HepG2 (cell line): ENCODE measurements around the gene OPA3. TPM values are rescaled to one million over a fixed set of nuclear protein-coding genes. Genes with fewer than 3 reads are reported as not detected.

Source experiments
- ARNT2 ChIP-seq: sonication (generic); formaldehyde crosslinking; IDR thresholded peaks from 2 replicates; pipeline ENCODE4 v1.8.0; 2022; ENCODE audit warnings: mild to moderate bottlenecking, low read depth, missing genetic modification reagents, moderate library complexity
- ARNTL ChIP-seq: sonication (generic); formaldehyde crosslinking; IDR thresholded peaks from 2 replicates; pipeline ENCODE4 v1.4.0; 2020; ENCODE audit warnings: mild to moderate bottlenecking, missing genetic modification reagents
- CEBPG ChIP-seq: IDR thresholded peaks from 2 replicates; pipeline ENCODE4 v1.6.1; 2016
- GABPB1 ChIP-seq: IDR thresholded peaks from 2 replicates; pipeline ENCODE4 v1.6.1; 2016; ENCODE audit warnings: mild to moderate bottlenecking, missing genetic modification reagents, moderate library complexity, missing compliant biosample characterization
- HBP1 ChIP-seq: IDR thresholded peaks from 2 replicates; pipeline ENCODE4 v1.6.1; 2016; ENCODE audit warnings: low read depth, control low read depth
- HOXA3 ChIP-seq: sonication (generic); formaldehyde crosslinking; IDR thresholded peaks from 2 replicates; pipeline ENCODE4 v1.5.0; 2020; ENCODE audit warnings: missing genetic modification reagents
- NFKBIZ ChIP-seq: IDR thresholded peaks from 2 replicates; pipeline ENCODE4 v1.6.1; 2018; ENCODE audit warnings: missing genetic modification reagents, missing compliant biosample characterization
- ONECUT2 ChIP-seq: sonication (generic); formaldehyde crosslinking; IDR thresholded peaks from 2 replicates; pipeline ENCODE4 v1.4.0; 2020; ENCODE audit warnings: missing genetic modification reagents
- SAP130 ChIP-seq: IDR thresholded peaks from 2 replicates; pipeline ENCODE4 v1.6.1; 2016; ENCODE audit warnings: low read depth
- SOX13 ChIP-seq, 3 experiments: fragments of 450-650 bp in 1 of 3; sonication (generic) in 1 of 3; formaldehyde crosslinking in 1 of 3; IDR thresholded peaks in 2 of 3; conservative IDR thresholded peaks in 1 of 3; 2 replicates each; pipeline versions ENCODE4 v1.5.0 to v1.6.1; 2016 to 2020; ENCODE audit warnings: antibody characterized with exemption in 1 of 3, mild to moderate bottlenecking in 1 of 3, missing compliant biosample characterization in 1 of 3, missing genetic modification reagents in 1 of 3, moderate library complexity in 1 of 3
- SP4 ChIP-seq: sonication (generic); formaldehyde crosslinking; IDR thresholded peaks from 2 replicates; pipeline ENCODE4 v1.8.1; 2023; ENCODE audit warnings: mild to moderate bottlenecking, missing genetic modification reagents
- SRSF1 ChIP-seq: fragments of 200-400 bp; formaldehyde crosslinking; optimal IDR thresholded peaks from 2 replicates; pipeline ENCODE3; 2017; ENCODE audit warnings: mild to moderate bottlenecking, low read depth, low read length, moderate library complexity
- TARDBP ChIP-seq: sonication (generic); formaldehyde crosslinking; IDR thresholded peaks from 2 replicates; pipeline ENCODE4 v1.8.0; 2022; ENCODE audit warnings: mild to moderate bottlenecking, missing genetic modification reagents
- ZFY ChIP-seq: sonication (generic); formaldehyde crosslinking; IDR thresholded peaks from 2 replicates; pipeline ENCODE4 v1.4.0; 2020; ENCODE audit warnings: missing genetic modification reagents
- ZNF264 ChIP-seq: sonication (generic); formaldehyde crosslinking; IDR thresholded peaks from 2 replicates; pipeline ENCODE4 v1.4.0; 2020; ENCODE audit warnings: missing genetic modification reagents
- ZNF331 ChIP-seq: sonication (generic); formaldehyde crosslinking; IDR thresholded peaks from 2 replicates; pipeline ENCODE4 v1.4.0; 2020; ENCODE audit warnings: missing genetic modification reagents
- ZNF33B ChIP-seq: sonication (generic); formaldehyde crosslinking; IDR thresholded peaks from 2 replicates; pipeline ENCODE4 v1.5.1; 2020; ENCODE audit warnings: mild to moderate bottlenecking, missing genetic modification reagents
- ZNF484 ChIP-seq: sonication (generic); formaldehyde crosslinking; IDR thresholded peaks from 2 replicates; pipeline ENCODE4 v1.5.1; 2020; ENCODE audit warnings: mild to moderate bottlenecking, low read depth, missing genetic modification reagents, borderline replicate concordance
- ZNF766 ChIP-seq: sonication (generic); formaldehyde crosslinking; IDR thresholded peaks from 2 replicates; pipeline ENCODE4 v1.5.0; 2020; ENCODE audit warnings: missing genetic modification reagents, borderline replicate concordance
- polyA plus RNA-seq, 8 experiments: library from polyadenylated mRNA; depleted of rRNA in 3 of 8; stranded (reverse) in 7 of 8; unstranded in 1 of 8; fragments of >200 nt; fragmentation: Illumina TruSeq in 4 of 8; extraction: Trizol in 4 of 8; gene quantifications; 2 replicates each; pipeline versions ENCODE4 v1.2.1 to v1.2.3, GENCODE V29; 2011 to 2016; ENCODE audit warnings: low read depth in 4 of 8, missing spikeins in 1 of 8, mixed read lengths in 1 of 8; ENCODE audit not compliant: insufficient read depth in 1 of 8
- total RNA-seq, 5 experiments: library from RNA; depleted of rRNA; stranded (reverse); fragments of >200 nt; fragmentation: Illumina TruSeq; extraction: Trizol; gene quantifications; 2 replicates each; pipeline ENCODE4 v1.2.3, GENCODE V29; 2016; ENCODE audit warnings: low read depth in 1 of 5
- TF ChIP-seq, protein P1 (sequence below): sonication (generic); formaldehyde crosslinking; IDR thresholded peaks from 2 replicates; pipeline ENCODE4 v1.5.1; 2020; ENCODE audit warnings: mild to moderate bottlenecking, missing genetic modification reagents, moderate library complexity
- TF ChIP-seq, protein P2 (sequence below): sonication (generic); formaldehyde crosslinking; IDR thresholded peaks from 2 replicates; pipeline ENCODE4 v1.4.0; 2020; ENCODE audit warnings: mild to moderate bottlenecking, missing genetic modification reagents

The OPA3 gene
- total and polyA plus RNA-seq, 2 of the 13 experiments (the other 11 are each of a cell fraction or from before 2014, with no cell fraction given) = 8.3 to 17.7 TPM

DNA sequence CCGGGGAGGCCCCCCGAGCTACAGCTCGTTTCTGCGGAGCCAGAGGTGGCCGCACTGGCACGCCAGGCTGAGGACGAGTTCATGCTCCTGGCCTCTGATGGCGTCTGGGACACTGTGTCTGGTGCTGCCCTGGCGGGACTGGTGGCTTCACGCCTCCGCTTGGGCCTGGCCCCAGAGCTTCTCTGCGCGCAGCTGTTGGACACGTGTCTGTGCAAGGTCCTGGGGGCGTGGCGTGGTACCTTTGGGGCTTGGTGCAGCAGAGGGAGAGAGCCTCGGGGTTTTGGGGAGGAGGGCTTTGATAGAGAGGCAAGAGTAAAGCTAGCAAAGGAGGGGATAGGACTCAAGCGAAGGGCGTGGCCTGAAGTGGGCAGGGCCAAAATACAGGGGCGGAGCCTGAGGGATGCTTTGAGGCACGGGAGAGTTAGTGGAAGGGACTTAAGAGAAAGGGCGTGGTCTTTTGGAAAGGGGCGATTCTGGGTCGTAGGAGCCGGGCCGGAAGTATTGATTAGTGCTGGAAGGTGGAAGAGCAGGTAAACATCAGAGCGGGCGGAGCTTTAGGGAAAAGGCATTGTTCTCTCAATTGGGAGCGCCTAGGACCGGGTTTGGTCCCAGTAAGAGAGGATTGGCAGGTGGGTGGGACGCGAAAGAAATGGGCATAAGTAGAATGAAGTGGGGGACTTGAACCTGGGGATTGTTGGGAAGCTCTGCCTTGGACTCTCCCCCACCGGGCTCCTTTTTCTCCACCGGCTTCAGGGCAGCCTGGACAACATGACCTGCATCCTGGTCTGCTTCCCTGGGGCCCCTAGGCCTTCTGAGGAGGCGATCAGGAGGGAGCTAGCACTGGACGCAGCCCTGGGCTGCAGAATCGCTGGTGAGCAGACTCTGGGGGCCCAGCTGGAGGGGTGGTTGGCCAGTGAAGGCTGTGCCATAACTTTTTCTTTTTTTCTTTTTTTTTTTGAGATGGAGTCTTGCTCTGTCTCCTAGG lies 85.1 kb downstream of the OPA3 start (continued):
- TF ChIP-seq ZNF766 (no peak), SAP130 (CRISPR knock-in tag) (peak; percentile 28; the same call in 1 of the 2 replicates), CEBPG (no peak), GABPB1 (CRISPR knock-in tag) (0 out of 2 replicates have a peak, but pooled peaks have one; percentile 18), SP4 (CRISPR knock-in tag) (peak; percentile 46; the same call in 1 of the 2 replicates), ZNF264 (CRISPR knock-in tag) (0 out of 2 replicates have a peak, but pooled peaks have one; percentile 18), SRSF1 (no peak), ZFY (CRISPR knock-in tag) (peak; percentile 36; the same call in 1 of the 2 replicates), SOX13 (IDR thresholded peaks at IDR 0.05) (no peak), SOX13 (CRISPR knock-in tag; conservative IDR thresholded peaks at IDR 0.05 in 1 of 2, IDR thresholded peaks at IDR 0.05 in 1 of 2) (peak in 1 of 2 experiments; percentile 23; a peak in 1 of 4 replicates), HOXA3 (CRISPR knock-in tag) (0 out of 2 replicates have a peak, but pooled peaks have one; percentile 12), ARNTL (no peak), ZNF33B (CRISPR knock-in tag) (0 out of 2 replicates have a peak, but pooled peaks have one; percentile 84), ARNT2 (CRISPR knock-in tag) (no peak), TARDBP (CRISPR knock-in tag) (0 out of 2 replicates have a peak, but pooled peaks have one; percentile 23), ZNF484 (CRISPR knock-in tag) (no peak), ZNF331 (CRISPR knock-in tag) (no peak), HBP1 (CRISPR knock-in tag) (no peak), NFKBIZ (CRISPR knock-in tag) (0 out of 2 replicates have a peak, but pooled peaks have one; percentile 52), ONECUT2 (CRISPR knock-in tag) (peak; percentile 36; the same call in 1 of the 2 replicates)
- TF ChIP-seq, protein P1, sequence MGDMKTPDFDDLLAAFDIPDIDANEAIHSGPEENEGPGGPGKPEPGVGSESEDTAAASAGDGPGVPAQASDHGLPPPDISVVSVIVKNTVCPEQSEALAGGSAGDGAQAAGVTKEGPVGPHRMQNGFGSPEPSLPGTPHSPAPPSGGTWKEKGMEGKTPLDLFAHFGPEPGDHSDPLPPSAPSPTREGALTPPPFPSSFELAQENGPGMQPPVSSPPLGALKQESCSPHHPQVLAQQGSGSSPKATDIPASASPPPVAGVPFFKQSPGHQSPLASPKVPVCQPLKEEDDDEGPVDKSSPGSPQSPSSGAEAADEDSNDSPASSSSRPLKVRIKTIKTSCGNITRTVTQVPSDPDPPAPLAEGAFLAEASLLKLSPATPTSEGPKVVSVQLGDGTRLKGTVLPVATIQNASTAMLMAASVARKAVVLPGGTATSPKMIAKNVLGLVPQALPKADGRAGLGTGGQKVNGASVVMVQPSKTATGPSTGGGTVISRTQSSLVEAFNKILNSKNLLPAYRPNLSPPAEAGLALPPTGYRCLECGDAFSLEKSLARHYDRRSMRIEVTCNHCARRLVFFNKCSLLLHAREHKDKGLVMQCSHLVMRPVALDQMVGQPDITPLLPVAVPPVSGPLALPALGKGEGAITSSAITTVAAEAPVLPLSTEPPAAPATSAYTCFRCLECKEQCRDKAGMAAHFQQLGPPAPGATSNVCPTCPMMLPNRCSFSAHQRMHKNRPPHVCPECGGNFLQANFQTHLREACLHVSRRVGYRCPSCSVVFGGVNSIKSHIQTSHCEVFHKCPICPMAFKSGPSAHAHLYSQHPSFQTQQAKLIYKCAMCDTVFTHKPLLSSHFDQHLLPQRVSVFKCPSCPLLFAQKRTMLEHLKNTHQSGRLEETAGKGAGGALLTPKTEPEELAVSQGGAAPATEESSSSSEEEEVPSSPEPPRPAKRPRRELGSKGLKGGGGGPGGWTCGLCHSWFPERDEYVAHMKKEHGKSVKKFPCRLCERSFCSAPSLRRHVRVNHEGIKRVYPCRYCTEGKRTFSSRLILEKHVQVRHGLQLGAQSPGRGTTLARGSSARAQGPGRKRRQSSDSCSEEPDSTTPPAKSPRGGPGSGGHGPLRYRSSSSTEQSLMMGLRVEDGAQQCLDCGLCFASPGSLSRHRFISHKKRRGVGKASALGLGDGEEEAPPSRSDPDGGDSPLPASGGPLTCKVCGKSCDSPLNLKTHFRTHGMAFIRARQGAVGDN (CRISPR knock-in tag) = peak; percentile 78
- TF ChIP-seq, protein P2, sequence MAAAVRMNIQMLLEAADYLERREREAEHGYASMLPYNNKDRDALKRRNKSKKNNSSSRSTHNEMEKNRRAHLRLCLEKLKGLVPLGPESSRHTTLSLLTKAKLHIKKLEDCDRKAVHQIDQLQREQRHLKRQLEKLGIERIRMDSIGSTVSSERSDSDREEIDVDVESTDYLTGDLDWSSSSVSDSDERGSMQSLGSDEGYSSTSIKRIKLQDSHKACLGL (CRISPR knock-in tag) = no peak
